ENCODE data around the gene MPRIP. TPM values are rescaled to one million over a fixed set of nuclear protein-coding genes. Genes with fewer than 3 reads are reported as not detected.
"Not testable (repeated sequence)": the region's sequence is repeated elsewhere in the genome, so short reads cannot be mapped to it uniquely, and the experiment has no call there.

The MPRIP gene, protein sequence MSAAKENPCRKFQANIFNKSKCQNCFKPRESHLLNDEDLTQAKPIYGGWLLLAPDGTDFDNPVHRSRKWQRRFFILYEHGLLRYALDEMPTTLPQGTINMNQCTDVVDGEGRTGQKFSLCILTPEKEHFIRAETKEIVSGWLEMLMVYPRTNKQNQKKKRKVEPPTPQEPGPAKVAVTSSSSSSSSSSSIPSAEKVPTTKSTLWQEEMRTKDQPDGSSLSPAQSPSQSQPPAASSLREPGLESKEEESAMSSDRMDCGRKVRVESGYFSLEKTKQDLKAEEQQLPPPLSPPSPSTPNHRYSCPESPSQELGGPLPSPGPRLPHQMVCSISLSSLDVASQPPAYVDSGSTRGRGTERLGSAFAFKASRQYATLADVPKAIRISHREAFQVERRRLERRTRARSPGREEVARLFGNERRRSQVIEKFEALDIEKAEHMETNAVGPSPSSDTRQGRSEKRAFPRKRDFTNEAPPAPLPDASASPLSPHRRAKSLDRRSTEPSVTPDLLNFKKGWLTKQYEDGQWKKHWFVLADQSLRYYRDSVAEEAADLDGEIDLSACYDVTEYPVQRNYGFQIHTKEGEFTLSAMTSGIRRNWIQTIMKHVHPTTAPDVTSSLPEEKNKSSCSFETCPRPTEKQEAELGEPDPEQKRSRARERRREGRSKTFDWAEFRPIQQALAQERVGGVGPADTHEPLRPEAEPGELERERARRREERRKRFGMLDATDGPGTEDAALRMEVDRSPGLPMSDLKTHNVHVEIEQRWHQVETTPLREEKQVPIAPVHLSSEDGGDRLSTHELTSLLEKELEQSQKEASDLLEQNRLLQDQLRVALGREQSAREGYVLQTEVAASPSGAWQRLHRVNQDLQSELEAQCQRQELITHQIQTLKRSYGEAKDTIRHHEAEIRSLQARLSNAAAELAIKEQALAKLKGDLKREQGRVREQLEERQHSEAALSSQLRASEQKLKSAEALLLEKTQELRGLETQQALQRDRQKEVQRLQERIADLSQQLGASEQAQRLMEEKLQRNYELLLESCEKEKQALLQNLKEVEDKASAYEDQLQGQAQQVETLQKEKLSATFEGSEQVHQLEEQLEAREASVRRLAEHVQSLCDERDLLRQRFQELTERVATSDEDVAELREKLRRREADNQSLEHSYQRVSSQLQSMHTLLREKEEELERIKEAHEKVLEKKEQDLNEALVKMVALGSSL (N-terminal part only)
- 105 and 175 TPM in 2 replicates for total RNA-seq

DNA sequence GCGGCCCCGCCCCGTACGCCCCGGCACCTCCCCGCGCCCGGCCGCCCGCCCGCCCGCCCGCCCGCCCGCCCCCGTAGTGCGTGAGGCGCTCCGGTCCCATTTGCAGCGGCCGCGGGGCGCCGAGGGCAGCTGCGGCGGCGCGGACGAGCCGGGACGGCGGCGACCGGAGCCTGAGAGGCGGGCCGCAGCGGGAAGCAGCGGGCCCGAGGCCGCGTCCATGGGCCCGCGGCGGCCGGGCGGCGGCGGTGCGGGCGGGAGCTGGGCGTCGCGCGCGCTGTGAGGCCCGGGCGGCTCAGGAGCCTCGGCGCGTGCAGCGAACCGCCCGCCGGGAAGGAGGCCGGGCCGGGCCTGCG lies at the start of gene MPRIP:
MPRIP (plus strand) TSS at position 74 of the 353 bp plus-strand sequence. CDS start 392 bp downstream, outside the sequence.
- no peak for DNase-seq

DNA sequence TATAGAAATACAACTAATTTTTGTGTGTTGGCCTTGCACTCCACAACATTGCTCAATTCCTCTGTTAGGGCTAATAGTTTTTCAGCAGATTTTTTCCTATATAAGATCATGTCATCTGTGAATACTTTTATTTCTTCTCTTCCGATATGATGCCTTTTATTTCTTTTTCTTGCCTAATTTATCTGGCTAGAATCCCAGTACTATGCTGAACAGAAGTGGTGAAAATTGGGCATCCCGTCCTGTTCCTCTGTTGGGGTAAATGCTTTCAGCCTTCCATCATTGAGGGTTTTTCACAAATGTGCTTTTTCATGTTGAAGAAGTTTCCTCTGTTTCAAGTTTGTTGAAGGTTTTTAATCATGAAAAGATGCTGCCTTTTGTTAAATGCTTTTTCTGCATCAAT lies 47.6 kb upstream of the MPRIP start:
- no peak for DNase-seq

DNA sequence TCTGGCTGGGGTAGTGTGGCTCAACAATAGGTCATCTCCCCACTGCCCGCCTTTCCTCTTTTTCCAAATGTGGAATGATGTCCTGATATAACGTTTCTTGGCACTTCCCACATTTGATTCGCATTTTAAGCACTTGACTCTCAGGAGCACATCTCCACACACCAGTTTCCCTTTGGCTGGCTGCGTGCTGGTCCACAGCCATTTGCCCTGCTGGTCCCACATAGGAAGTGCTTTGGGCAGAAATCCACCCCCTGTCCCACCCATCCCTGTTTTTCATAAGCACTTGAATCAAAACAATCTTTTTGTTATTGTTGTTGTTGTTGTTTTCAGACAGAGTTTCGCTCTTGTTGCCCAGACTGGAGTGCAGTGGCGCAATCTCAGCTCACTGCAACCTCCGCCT lies 46.3 kb upstream of the MPRIP start:
- DNase-seq, result no peak

DNA sequence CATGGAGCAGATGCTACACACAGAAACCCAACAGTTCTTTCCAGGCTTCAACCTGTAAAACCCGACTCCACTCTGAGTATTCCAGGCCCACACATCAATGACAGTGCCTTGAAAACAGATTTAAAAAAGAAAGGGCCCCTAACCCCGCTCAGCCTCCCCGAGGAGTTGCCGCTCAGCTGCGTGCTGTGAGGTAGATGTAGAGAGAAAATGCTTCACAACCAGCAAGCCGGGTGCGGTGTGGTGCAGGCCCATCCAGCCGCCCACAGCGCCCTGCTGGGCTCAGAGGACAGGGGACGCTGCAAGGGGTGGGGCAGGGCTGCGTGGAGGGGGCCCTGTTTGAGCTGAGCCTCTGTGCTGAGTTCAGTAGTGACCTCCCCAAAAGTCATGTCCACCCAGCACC lies 45.5 kb upstream of the MPRIP start:
- DNase-seq, result not testable (repeated sequence)

DNA sequence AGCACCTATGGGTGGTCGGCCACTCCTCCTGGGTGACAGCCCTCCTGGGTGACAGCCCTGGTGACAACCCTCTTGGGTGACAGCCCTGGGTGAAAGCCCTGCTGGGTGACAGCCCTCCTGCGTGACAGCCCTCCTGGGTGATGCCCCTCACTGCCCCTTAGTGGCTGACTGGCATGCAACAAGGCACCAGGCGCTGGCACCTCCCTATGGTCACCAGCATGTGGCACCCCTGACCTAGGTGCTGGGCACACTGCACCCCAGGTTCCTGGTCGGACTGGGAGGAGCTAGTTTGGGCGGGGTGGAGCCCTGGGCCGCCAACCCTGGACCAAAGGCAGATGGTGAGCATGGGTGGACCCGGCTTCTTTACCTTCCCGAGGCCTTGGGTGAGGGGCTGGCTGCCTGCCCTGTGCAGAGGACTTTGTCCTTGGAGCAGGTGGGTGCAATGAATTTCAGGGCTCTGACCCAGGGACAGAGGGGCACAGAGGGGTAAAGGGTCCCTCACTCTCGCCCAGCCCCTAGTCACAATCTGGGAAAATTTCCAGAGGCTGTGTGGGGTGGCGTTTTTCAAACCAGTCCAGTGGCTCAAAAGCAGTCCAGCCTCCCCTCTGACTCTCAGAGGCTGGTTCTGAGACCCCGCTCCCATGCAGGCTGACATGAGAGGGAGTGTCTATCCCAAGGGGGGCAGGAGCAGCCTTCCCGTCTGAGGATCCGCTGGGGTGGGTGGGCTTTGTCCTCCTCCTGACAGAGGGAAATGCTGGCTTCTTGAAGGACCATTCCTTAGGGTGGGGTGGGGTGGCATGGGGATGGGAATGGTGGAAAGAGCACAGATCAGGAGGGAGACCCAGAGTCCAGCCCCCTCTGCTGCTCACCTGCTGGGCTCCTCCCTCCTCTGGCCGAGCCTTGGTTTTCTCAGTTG lies 44.5 kb upstream of the MPRIP start:
- no peak for DNase-seq

DNA sequence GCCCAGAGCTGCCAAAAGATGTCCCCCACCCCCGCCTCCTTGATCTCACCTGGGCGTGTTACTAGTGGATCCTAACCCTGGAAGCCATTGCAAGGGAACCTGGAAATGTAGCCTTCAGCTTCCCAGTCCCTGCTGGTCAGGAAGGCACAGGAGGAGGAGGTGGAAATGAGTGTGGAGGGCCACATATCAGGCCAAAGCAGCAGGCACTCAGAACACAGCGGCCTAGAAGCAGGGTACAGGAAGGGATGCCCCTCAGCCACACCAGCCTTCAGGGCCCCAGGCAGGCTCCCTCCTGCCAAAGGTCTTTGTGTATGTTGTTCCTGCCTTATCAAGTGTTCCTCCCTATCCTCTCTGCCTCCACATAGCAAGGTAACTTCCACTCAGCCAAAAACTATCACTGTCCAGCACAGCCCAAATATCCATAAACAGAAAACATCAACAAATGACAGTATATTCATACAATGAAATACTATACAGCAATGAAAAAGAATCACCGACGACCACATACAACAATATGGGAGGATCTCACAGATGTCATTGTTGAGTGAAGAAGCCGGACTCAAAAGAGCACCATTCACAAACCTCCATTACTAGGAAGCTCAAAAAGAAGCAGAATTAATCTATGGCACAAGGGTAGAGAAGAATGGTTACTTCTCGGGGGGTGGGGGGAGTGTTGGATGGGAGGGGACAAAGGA lies 42.2 kb upstream of the MPRIP start:
- DNase-seq, result no peak

DNA sequence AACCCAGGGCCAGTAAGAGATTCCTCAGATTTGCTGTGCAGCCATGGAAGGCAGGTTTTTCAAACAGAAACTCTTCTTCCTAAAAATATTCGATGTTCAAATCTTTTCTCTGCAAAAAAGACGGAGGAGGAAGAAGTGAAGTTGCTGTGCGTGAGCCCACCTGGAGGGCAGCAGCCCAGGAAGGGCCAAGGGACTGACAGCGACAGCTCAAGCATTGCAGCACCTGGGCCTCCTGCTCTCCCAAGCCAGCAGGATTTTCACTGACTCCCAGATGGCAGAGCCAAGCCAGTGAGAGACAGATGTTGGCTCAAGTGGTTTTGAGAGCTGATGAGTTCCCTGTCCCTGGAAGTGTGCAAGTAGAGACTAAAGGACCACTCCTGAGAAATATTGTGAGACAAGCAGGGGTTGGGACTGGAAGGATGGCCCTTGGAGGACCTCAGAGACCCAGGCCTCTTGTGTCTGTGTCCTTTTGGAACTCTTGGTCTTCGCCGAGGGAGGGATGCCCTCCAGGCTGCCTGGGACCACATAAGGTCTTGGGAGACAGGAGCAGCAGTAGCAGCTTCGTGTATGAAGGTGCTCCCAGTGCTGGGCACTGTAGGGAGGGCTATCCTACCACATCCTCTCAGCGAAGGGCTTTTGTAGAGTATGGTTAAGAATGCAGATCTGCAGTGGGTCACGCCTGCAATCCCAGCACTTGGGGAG lies 41.0 kb upstream of the MPRIP start:
- no peak for DNase-seq

DNA sequence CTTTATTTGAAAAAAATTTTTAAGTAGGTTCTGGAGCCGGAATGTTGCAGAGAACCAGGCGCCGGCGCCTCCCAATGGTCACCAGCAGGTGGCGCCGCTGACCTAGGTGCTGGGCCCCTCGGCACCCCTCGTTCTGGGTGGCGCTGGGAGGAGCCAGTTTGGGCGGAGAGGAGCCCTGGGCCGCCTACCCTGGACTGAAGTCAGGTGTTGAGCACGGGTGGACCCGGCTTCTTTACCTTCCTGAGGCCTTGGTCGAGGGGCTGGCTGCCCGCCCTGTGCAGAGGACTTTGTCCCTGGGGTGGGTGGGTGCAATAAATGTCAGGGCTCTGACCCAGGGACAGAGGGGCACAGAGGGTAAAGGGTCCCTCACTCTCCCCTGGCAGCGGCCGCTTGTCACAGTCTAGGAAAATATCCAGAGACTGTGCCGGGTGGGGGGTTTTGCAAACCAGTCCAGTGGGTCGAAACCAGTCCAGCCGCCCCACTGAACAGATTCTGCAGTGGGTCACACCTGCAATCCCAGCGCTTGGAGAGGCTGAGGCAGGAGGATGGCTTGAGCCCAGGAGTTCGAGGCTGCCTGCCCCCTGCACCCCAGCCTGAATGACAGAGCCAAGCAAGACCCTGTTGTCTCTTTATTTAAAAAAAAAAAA lies 40.3 kb upstream of the MPRIP start:
- DNase-seq, result peak; percentile 69

DNA sequence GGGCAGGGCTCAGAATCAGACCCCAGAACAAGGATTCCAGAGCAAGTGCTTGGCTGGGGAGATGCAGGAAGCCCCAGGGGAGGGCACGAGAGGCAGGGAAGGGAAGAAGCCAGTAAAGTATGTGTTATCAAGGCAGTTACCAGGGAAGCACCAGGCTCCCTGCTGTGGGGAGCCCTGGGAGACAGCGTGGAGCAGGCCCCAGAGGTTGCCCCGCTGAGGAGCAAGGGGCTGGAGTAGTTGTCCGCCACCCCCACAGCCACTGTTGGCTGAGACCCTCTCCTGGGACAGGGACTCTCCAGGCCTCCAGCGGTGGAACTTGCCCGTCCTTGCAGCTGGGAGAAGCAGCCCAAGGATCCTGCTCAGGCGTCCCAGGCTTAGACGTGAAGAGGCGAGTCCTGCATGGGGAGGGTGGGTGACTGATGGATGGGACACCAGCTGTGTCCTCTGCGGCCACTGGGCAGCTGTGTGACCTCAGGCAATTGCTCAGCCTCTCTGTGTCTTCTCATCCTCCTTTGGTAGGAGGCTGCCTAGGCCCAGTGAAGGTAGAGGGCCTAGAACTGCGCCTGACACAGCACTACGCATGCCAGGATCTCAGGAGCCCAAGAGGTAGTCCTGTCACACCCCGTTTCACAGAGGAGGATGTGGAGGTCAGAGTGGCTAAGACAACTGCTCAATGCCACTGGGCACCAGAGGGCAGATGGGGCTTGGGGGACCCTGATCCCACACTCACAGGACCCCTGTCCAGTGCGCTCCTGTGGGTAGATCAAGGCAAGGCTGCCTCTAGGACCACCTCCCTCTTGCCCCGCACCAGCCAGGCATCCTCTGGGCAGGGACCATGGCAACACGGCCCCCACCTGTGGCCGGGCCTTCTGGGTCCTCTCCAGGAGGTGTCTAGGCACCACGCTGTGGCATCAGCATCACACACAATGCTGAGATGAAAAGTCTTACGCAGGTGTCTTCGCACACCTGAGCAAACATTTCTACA lies 39.2 kb upstream of the MPRIP start:
- DNase-seq, result not testable (repeated sequence)

DNA sequence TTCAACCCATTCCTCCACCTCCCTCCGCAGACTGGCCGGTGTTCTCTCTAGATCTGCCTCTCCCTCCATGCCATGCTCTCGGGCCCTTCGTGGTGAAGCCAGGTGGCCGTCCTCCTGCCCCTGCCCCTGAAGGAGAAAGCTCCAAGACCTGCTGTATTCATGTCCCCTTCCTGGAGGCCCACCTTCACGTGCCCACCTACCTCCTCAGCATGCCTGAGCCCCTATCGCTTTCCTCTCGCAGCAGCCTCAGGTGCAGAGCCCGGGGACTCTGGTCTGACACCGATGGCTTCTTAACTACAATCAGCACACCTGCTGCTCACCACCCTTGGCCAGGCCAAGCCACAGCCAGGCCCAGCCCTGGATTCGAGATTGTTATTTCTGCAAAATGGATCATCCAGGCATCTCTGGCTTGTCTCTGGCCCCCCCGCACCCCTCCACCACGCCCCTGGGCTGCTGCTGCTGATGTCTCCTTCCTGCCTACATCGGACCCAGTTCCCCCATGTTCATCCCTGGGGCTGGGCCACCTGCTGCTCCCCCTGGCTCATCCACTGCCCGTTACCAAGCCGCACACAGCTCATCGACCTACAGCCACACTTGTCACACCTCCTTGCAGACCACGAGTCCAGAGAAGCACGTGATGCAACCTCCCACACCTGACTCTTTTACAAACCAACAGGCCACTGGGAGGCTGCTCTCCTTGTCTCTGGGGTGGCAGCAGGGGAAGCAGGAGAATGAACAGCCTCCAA lies 37.8 kb upstream of the MPRIP start:
- no peak for DNase-seq

DNA sequence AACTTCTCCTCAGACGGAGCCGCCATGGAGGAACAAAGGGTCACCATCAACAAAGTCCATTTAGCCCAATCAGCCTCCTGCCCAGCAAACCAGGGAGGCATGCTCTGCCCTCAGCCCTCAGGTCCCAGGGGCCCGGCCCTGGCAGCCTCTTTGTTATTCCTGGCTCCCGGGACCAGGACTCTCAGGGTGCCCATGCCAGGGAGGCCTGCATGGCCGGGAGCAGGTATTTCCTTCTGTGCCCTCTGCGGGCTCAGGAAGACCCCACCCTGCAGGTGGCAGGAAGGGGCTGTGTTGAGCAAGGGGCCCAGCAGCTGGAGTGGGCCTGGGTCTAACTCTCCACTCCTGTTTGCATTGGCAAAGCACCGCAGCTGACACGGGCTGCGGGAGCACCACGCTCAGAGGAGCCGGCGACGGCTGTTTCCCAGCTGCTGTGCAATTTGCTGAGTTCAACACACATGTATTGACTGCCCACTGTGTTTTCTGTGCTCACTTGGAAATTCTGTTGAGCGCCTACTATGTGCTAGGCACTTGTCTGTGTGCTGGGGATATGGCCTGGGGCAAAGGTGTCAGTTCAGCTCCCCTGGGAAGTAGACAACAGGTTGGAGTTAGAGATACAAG lies 37.2 kb upstream of the MPRIP start:
- not testable (repeated sequence) for DNase-seq

DNA sequence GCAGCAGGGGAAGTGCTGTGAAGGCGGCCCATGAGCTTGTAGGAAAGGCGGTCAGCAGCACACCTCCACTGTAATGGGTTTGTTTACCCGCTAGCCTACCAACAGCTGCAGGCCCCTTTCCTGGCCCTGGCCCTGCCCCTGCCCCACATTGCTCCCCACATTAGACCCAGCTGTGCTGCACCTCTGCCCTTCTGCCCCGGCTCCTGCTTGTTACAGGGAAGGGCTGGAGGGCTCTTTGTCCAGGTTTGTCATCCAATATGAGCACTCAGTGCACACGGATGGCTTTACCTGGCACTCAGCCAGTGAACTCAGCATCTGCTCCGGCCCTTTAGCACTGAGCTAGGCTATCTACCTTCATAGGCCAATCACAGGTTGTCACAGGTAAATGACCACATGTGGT lies 34.4 kb upstream of the MPRIP start:
- DNase-seq, result not testable (repeated sequence)

DNA sequence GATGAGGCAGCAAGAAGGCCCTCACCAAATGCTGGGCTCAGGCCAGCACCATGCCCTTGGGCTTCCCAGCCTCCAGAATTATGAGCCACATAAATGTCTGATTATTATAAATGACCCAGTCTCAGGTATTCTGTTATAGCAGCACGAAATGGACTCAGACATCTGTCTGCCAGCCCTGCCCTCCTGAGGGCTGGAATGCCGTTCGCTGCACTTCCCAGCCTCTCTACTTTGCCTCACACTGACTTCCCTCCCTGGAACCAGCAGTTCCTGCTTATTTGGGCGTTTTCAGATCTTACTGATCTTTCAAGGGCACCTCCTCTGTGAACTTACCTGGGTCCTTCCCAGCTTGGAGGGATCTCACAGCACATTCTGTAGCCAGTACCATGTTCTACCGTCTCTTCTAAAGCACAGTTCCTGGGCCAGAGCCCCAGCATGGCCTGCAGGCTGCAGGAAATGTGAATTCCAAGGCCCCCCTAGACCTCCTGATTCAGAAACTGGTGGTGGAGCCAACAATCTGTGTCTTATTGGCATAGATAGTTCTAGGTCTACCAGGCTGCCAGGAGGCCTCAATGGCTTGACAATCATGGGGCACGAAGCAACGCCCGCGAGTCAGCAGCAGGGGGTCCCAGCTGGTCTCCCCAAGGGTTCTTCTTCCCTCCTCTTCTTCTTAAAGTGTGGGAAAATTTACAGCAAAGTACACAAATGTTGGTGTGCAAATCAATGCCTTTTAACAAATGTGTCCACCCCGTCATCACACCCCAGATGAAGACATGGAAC lies 33.4 kb upstream of the MPRIP start:
- DNase-seq, result not testable (repeated sequence)

DNA sequence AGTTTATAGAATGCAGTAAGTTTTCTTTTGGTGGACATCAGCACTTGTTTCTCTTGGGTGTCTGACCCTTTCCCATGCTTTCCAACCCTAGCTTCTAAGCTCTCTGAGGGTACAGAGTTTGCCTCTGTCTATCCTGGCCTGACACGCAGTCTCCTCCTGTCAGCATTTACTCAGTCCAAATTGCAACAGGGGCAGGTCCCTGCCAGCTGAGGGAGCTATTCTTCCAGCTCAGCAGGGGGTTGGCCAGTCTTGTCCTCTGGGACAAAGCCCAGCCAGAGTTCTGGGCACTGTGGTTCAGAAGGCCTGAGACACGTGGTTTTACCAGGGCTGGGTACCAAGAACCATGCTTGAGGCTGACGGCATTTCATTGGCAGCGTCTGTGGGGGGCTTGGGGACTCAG lies 32.3 kb upstream of the MPRIP start:
- DNase-seq, result not testable (repeated sequence)

DNA sequence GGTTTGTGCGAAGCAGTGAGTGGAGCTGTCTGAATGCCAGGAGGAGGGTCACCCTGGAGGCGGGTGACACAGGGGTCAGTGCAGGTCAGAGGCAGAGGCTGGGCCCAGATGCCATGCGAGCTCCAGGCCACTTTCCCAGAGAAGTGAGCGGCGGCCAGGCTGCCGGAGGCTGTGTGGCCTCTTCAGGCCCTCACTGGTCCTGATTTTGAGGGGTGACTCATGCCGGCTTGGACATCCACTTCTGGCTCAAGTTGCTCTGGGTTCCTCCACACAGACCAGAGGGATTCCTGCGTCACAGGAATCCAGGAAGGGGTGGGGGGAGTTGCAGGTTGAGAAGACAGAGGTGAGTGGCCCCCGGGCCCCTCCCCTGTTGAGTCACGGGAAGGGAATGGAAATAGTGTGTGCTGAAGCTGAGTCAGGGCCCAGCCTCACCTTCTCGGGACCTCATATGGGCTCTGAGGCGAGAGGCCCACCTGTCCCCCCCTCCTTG lies 31.7 kb upstream of the MPRIP start:
- not testable (repeated sequence) for DNase-seq
